K562 (cell line): ENCODE measurements around the gene COL25A1. TPM values are rescaled to one million over a fixed set of nuclear protein-coding genes. Genes with fewer than 3 reads are reported as not detected.

ENCODE experiments used
- ATAC-seq: fragments of 200-7000 bp; cut with Tn5 transposase; 3 replicates; pipeline ENCODE4 v1.9.1; 2020; ENCODE audit warnings: moderate library complexity
- BruUV-seq: library from RNA; stranded (reverse); fragments of 400-500 nt; replicated peaks from 2 replicates; lab custom pipeline; 2021; lab: Mats Ljungman, UMichigan
- CTCF ChIA-PET: fragments of 300-600 bp; formaldehyde crosslinking; extraction: SDS; loops from one replicate; lab custom pipeline; 2021; ENCODE audit warnings: low intra/inter-chr PET ratio; lab: Yijun Ruan, JAX
- POLR2A ChIA-PET: fragments of 300-600, 350-650 bp; sonication (Branson Sonifier 250); formaldehyde crosslinking; extraction: SDS; loops from one replicate; lab custom pipeline; 2021; ENCODE audit warnings: antibody characterized with exemption, inconsistent platforms; lab: Yijun Ruan, JAX
- DNase-seq, 4 experiments: peaks; one replicate each; pipeline versions ENCODE4 v3.0.0 to v3.0.0-alpha.2; 2011 to 2018; ENCODE audit warnings: low spot score in 3 of 4, mixed read lengths in 3 of 4; ENCODE audit errors: extremely low read depth in 1 of 4
- FAIRE-seq: peaks from 2 replicates; lab custom pipeline; 2011; peaks lifted over from hg19 to GRCh38; lab: Jason Lieb, UNC
- H2AFZ ChIP-seq: 2 replicates; pipeline ENCODE4 v1.6.0; 2011; ENCODE audit warnings: low read depth, low read length, control low read depth, inconsistent platforms
- H3K27ac ChIP-seq: fragments of 200-600 bp; 3 replicates; pipeline ENCODE4 v1.8.0; 2011; ENCODE audit warnings: low read depth, mild to moderate bottlenecking, control low read depth, inconsistent platforms, low read length, moderate library complexity, mixed read lengths; ENCODE audit errors: extremely low read depth
- H3K27me3 ChIP-seq, 2 experiments: fragments of 300-600 bp in 1 of 2; 2 replicates in 1 of 2; 3 replicates in 1 of 2; pipeline versions ENCODE4 v1.6.0 to v1.8.0; 2011; ENCODE audit warnings: inconsistent platforms in 2 of 2, low read length in 2 of 2, mild to moderate bottlenecking in 1 of 2, mixed read lengths in 1 of 2, moderate library complexity in 1 of 2; ENCODE audit not compliant: control insufficient read depth in 2 of 2, insufficient read depth in 2 of 2
- H3K36me3 ChIP-seq: fragments of 300-600 bp; 3 replicates; pipeline ENCODE4 v1.8.0; 2011; ENCODE audit warnings: mild to moderate bottlenecking, low read length, inconsistent platforms; ENCODE audit not compliant: control insufficient read depth, insufficient read depth
- H3K4me1 ChIP-seq, 2 experiments: fragments of 200-600 bp in 1 of 2; replicated peaks in 1 of 2; 2 replicates in 1 of 2; 3 replicates in 1 of 2; pipeline versions ENCODE4 v1.5.1 to v1.8.0; 2011; ENCODE audit warnings: inconsistent platforms in 2 of 2, low read length in 2 of 2, mild to moderate bottlenecking in 1 of 2, mixed read lengths in 1 of 2, moderate library complexity in 1 of 2; ENCODE audit not compliant: control insufficient read depth in 2 of 2, insufficient read depth in 2 of 2
- H3K4me2 ChIP-seq: 2 replicates; pipeline ENCODE4 v1.6.1; 2011; ENCODE audit warnings: low read length, control low read depth, inconsistent platforms, mixed read lengths; ENCODE audit not compliant: insufficient read depth
- H3K4me3 ChIP-seq: fragments of 200-600 bp; sonication (generic), shearing (Covaris generic); 2 replicates; pipeline ENCODE4 v1.5.1; 2016; ENCODE audit warnings: control low read depth, inconsistent platforms
- H3K79me2 ChIP-seq: fragments of 200-600 bp; 3 replicates; pipeline ENCODE4 v1.8.0; 2011; ENCODE audit warnings: low read length, inconsistent platforms; ENCODE audit not compliant: control insufficient read depth, insufficient read depth
- H3K9ac ChIP-seq, 2 experiments: 2 replicates each; pipeline versions ENCODE4 v1.6.0 to v1.6.1; 2011; ENCODE audit warnings: low read depth in 2 of 2, low read length in 2 of 2, control low read depth in 1 of 2, inconsistent platforms in 1 of 2, mild to moderate bottlenecking in 1 of 2, mixed read lengths in 1 of 2; ENCODE audit not compliant: insufficient read depth in 1 of 2
- H3K9me1 ChIP-seq: one replicate; pipeline ENCODE4 v1.6.0; 2011; ENCODE audit warnings: inconsistent platforms, mild to moderate bottlenecking, low read length, moderate library complexity; ENCODE audit not compliant: control insufficient read depth, insufficient read depth
- H3K9me3 ChIP-seq: replicated peaks from 2 replicates; pipeline ENCODE4 v1.5.1; 2011; ENCODE audit warnings: low read depth, low read length, inconsistent platforms; ENCODE audit not compliant: control insufficient read depth, insufficient read depth
- H4K20me1 ChIP-seq: replicated peaks from 2 replicates; pipeline ENCODE4 v1.6.1; 2011; ENCODE audit warnings: low read length, inconsistent platforms, mixed read lengths; ENCODE audit not compliant: control insufficient read depth, insufficient read depth
- ARID1B ChIP-seq: fragments of 450-650 bp; IDR thresholded peaks from 2 replicates; pipeline ENCODE4 v1.6.1; 2016; ENCODE audit warnings: antibody characterized with exemption, mild to moderate bottlenecking, inconsistent platforms
- CTBP1 ChIP-seq: fragments of 450-650 bp; IDR thresholded peaks from 2 replicates; pipeline ENCODE4 v1.6.1; 2016; ENCODE audit warnings: borderline replicate concordance
- EP400 ChIP-seq: fragments of 450-650 bp; IDR thresholded peaks from 2 replicates; pipeline ENCODE4 v1.6.1; 2017; ENCODE audit warnings: antibody characterized with exemption, mild to moderate bottlenecking, moderate library complexity
- MAFG ChIP-seq: fragments of 450-650 bp; conservative IDR thresholded peaks from 2 replicates; pipeline ENCODE4 v1.6.1; 2016; ENCODE audit warnings: missing genetic modification characterization, missing compliant biosample characterization
- POU5F1 ChIP-seq: fragments of 150-350 bp; IDR thresholded peaks from 2 replicates; pipeline ENCODE4 v1.6.1; 2014; ENCODE audit warnings: borderline replicate concordance, low read length, low read depth, mild to moderate bottlenecking; ENCODE audit not compliant: partially characterized antibody
- TEAD4 ChIP-seq, 2 experiments: sonication (generic) in 1 of 2; formaldehyde crosslinking in 1 of 2; IDR thresholded peaks; 2 replicates each; pipeline versions ENCODE4 v1.6.1 to v1.8.0; 2012 to 2022; ENCODE audit warnings: borderline replicate concordance in 1 of 2, inconsistent platforms in 1 of 2, low read length in 1 of 2, mild to moderate bottlenecking in 1 of 2, missing genetic modification reagents in 1 of 2
- ZNF324 ChIP-seq: fragments of 250-450 bp; sonication (Bioruptor Pico); IDR thresholded peaks from 2 replicates; pipeline ENCODE4 v1.4.0; 2020; ENCODE audit warnings: mild to moderate bottlenecking
- ZNF41 ChIP-seq: fragments of 250-450 bp; sonication (Bioruptor Pico); conservative IDR thresholded peaks from 2 replicates; pipeline ENCODE4 v1.4.0; 2020; ENCODE audit warnings: mild to moderate bottlenecking
- WGBS: fragments of 100-300 bp; shearing (Covaris generic); methylation state at CpG from one replicate; pipeline ENCODE4 v1.1.6; 2016; ENCODE audit warnings: low coverage, mixed read lengths; ENCODE audit not compliant: insufficient coverage; ENCODE audit errors: missing lambda C conversion rate; 5-methylcytosine and 5-hydroxymethylcytosine counted together
- in situ Hi-C: fragments of 300-500 bp; cut with MboI; formaldehyde crosslinking; loops from 4 replicates; pipeline ENCODE4 v1.15.0; 2018; ENCODE audit warnings: inconsistent platforms, mixed read lengths
- intact Hi-C: fragments of 100-400 bp; cut with micrococcal nuclease; formaldehyde crosslinking; loops from 2 replicates; pipeline ENCODE4 v1.14.2; 2022
- polyA plus RNA-seq, 8 experiments: library from polyadenylated mRNA; depleted of rRNA in 4 of 8; stranded (reverse) in 5 of 8; unstranded in 3 of 8; fragments of >200 nt; fragmentation: Nextera tagmentation in 2 of 8; fragmentation: Illumina TruSeq in 1 of 8; extraction: Ambion mirVana in 2 of 8; extraction: Trizol in 1 of 8; gene quantifications; 2 replicates each; pipeline versions ENCODE4 v1.2.1 to v1.2.3, GENCODE V29; 2011 to 2014; ENCODE audit warnings: inconsistent platforms in 1 of 8, missing spikeins in 1 of 8
- total RNA-seq, 7 experiments: library from RNA; depleted of rRNA in 6 of 7; stranded (reverse); fragments of >200 nt in 6 of 7; fragmentation: Illumina TruSeq in 2 of 7; extraction: Trizol in 2 of 7; gene quantifications; 2 replicates each; pipeline versions ENCODE4 v1.2.1 to v1.2.3, GENCODE V29; 2011 to 2021; ENCODE audit warnings: low replicate concordance in 1 of 7

Gene COL25A1
- total and polyA plus RNA-seq, 9 of the 15 experiments (the other 6 are each of a cell fraction or from before 2014, with no cell fraction given): 0.03 to 0.62 (median 0.27) TPM

DNA sequence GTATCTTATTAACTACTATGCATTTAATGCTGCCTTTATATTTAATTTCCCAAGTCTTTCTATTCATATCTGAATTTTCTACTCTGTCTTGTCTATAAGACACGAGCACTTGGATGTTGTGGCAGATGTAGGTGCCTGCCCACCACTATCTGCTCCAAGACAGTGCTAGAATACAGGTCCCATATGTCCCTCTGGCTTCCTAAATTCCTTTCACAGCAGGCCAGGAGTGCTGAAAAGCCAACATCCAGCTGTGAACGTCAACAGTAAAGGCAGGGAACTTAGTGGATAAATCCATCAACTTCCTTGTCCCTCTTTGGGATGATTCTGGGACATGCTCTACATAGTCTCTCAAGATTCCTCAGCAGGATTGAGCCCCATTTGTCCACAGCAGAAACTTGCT, 294.5 kb downstream of the COL25A1 start:
- Histone ChIP-seq H3K9me3 (no peaks in the 10 kb centered on the region), H4K20me1 (no peaks in the 10 kb centered on the region), H3K4me2 (no peak overlapping the region), H3K4me1 (no peaks in the 10 kb centered on the region), H3K27ac (no peak overlapping the region), H3K9ac (no peak overlapping the region), H3K36me3 (no peaks in the 10 kb centered on the region), H3K4me3 (no peak overlapping the region), H3K79me2 (no peaks in the 10 kb centered on the region), H2AFZ (peak overlapping the region; percentile 48; the same call in 1 of the 2 replicates), H3K27me3 (no peaks in the 10 kb centered on the region)
- no peak for DNase-seq
- no peak for ATAC-seq
- in situ Hi-C loops (no loop called here), intact Hi-C loops (loop anchor here (10.0 kb wide), 1 partner anchor 287 kb away; no protein-coding TSS in a partner anchor)
- 29% methylated on average over 2 of the region's 2 CpGs for WGBS
- CTCF ChIA-PET: no interaction called here
- FAIRE-seq: no peak
- POLR2A ChIA-PET: no interaction called here
- no peak for TF ChIP-seq EP400
- no peak for TF ChIP-seq CTBP1
- TF ChIP-seq MAFG (tag): no peak
- no peak for TF ChIP-seq TEAD4 (IDR thresholded peaks at IDR 0.05; ENCODE audit: low read length)
- no peak for TF ChIP-seq TEAD4 (CRISPR knock-in tag; IDR thresholded peaks at IDR 0.05; ENCODE audit: borderline replicate concordance)
- no peak for TF ChIP-seq ZNF324 (CRISPR knock-in tag)
- no peak for TF ChIP-seq ARID1B
- no peak for TF ChIP-seq POU5F1
- no peak for TF ChIP-seq ZNF41 (CRISPR knock-in tag)
- TF ChIP-seq, all 486 proteins: peak for 0
- no TSS peak for BruUV-seq
- no peaks in the 10 kb centered on the region for H3K9me1 ChIP-seq
